K562 (cell line): Measurements from ENCODE around the gene BRAT1. TPM values are rescaled to one million over a fixed set of nuclear protein-coding genes. Genes with fewer than 3 reads are reported as not detected.
A peak's percentile ranks its signal among the peaks of the same experiment; 100 is the strongest.

Experiments
- ATAC-seq: fragments of 200-7000 bp; cut with Tn5 transposase; 3 replicates; pipeline ENCODE4 v1.9.1; 2020; ENCODE audit warnings: moderate library complexity
- BruUV-seq: library from RNA; stranded (reverse); fragments of 400-500 nt; replicated peaks from 2 replicates; lab custom pipeline; 2021; lab: Mats Ljungman, UMichigan
- CTCF ChIA-PET: fragments of 300-600 bp; formaldehyde crosslinking; extraction: SDS; loops from one replicate; lab custom pipeline; 2021; ENCODE audit warnings: low intra/inter-chr PET ratio; lab: Yijun Ruan, JAX
- POLR2A ChIA-PET: fragments of 300-600, 350-650 bp; sonication (Branson Sonifier 250); formaldehyde crosslinking; extraction: SDS; loops from one replicate; lab custom pipeline; 2021; ENCODE audit warnings: antibody characterized with exemption, inconsistent platforms; lab: Yijun Ruan, JAX
- DNase-seq, 4 experiments: peaks; one replicate each; pipeline versions ENCODE4 v3.0.0 to v3.0.0-alpha.2; 2011 to 2018; ENCODE audit warnings: low spot score in 3 of 4, mixed read lengths in 3 of 4; ENCODE audit errors: extremely low read depth in 1 of 4
- FAIRE-seq: peaks from 2 replicates; lab custom pipeline; 2011; peaks lifted over from hg19 to GRCh38; lab: Jason Lieb, UNC
- H2AFZ ChIP-seq: 2 replicates; pipeline ENCODE4 v1.6.0; 2011; ENCODE audit warnings: low read depth, low read length, control low read depth, inconsistent platforms
- H3K27ac ChIP-seq: fragments of 200-600 bp; 3 replicates; pipeline ENCODE4 v1.8.0; 2011; ENCODE audit warnings: low read depth, mild to moderate bottlenecking, control low read depth, inconsistent platforms, low read length, moderate library complexity, mixed read lengths; ENCODE audit errors: extremely low read depth
- H3K27me3 ChIP-seq, 2 experiments: fragments of 300-600 bp in 1 of 2; 2 replicates in 1 of 2; 3 replicates in 1 of 2; pipeline versions ENCODE4 v1.6.0 to v1.8.0; 2011; ENCODE audit warnings: inconsistent platforms in 2 of 2, low read length in 2 of 2, mild to moderate bottlenecking in 1 of 2, mixed read lengths in 1 of 2, moderate library complexity in 1 of 2; ENCODE audit not compliant: control insufficient read depth in 2 of 2, insufficient read depth in 2 of 2
- H3K36me3 ChIP-seq: fragments of 300-600 bp; 3 replicates; pipeline ENCODE4 v1.8.0; 2011; ENCODE audit warnings: mild to moderate bottlenecking, low read length, inconsistent platforms; ENCODE audit not compliant: control insufficient read depth, insufficient read depth
- H3K4me1 ChIP-seq, 2 experiments: fragments of 200-600 bp in 1 of 2; replicated peaks in 1 of 2; 2 replicates in 1 of 2; 3 replicates in 1 of 2; pipeline versions ENCODE4 v1.5.1 to v1.8.0; 2011; ENCODE audit warnings: inconsistent platforms in 2 of 2, low read length in 2 of 2, mild to moderate bottlenecking in 1 of 2, mixed read lengths in 1 of 2, moderate library complexity in 1 of 2; ENCODE audit not compliant: control insufficient read depth in 2 of 2, insufficient read depth in 2 of 2
- H3K4me2 ChIP-seq: 2 replicates; pipeline ENCODE4 v1.6.1; 2011; ENCODE audit warnings: low read length, control low read depth, inconsistent platforms, mixed read lengths; ENCODE audit not compliant: insufficient read depth
- H3K4me3 ChIP-seq: fragments of 200-600 bp; sonication (generic), shearing (Covaris generic); 2 replicates; pipeline ENCODE4 v1.5.1; 2016; ENCODE audit warnings: control low read depth, inconsistent platforms
- H3K79me2 ChIP-seq: fragments of 200-600 bp; 3 replicates; pipeline ENCODE4 v1.8.0; 2011; ENCODE audit warnings: low read length, inconsistent platforms; ENCODE audit not compliant: control insufficient read depth, insufficient read depth
- H3K9ac ChIP-seq, 2 experiments: 2 replicates each; pipeline versions ENCODE4 v1.6.0 to v1.6.1; 2011; ENCODE audit warnings: low read depth in 2 of 2, low read length in 2 of 2, control low read depth in 1 of 2, inconsistent platforms in 1 of 2, mild to moderate bottlenecking in 1 of 2, mixed read lengths in 1 of 2; ENCODE audit not compliant: insufficient read depth in 1 of 2
- H3K9me1 ChIP-seq: one replicate; pipeline ENCODE4 v1.6.0; 2011; ENCODE audit warnings: inconsistent platforms, mild to moderate bottlenecking, low read length, moderate library complexity; ENCODE audit not compliant: control insufficient read depth, insufficient read depth
- H3K9me3 ChIP-seq: replicated peaks from 2 replicates; pipeline ENCODE4 v1.5.1; 2011; ENCODE audit warnings: low read depth, low read length, inconsistent platforms; ENCODE audit not compliant: control insufficient read depth, insufficient read depth
- H4K20me1 ChIP-seq: replicated peaks from 2 replicates; pipeline ENCODE4 v1.6.1; 2011; ENCODE audit warnings: low read length, inconsistent platforms, mixed read lengths; ENCODE audit not compliant: control insufficient read depth, insufficient read depth
- KAT2B ChIP-seq: IDR thresholded peaks from one replicate; pipeline ENCODE4 v1.6.1; 2012; ENCODE audit warnings: low read depth, mild to moderate bottlenecking, control low read depth, inconsistent platforms, low read length, moderate library complexity
- MEIS2 ChIP-seq: fragments of 450-650 bp; IDR thresholded peaks from 2 replicates; pipeline ENCODE4 v1.6.1; 2014; ENCODE audit warnings: mild to moderate bottlenecking; ENCODE audit not compliant: partially characterized antibody
- NFATC3 ChIP-seq: fragments of 450-650 bp; IDR thresholded peaks from 2 replicates; pipeline ENCODE4 v1.6.1; 2017; ENCODE audit warnings: mild to moderate bottlenecking
- TFAP4 ChIP-seq: sonication (generic); formaldehyde crosslinking; IDR thresholded peaks from 2 replicates; pipeline ENCODE4 v1.8.0; 2022; ENCODE audit warnings: missing genetic modification reagents, mild to moderate bottlenecking, moderate library complexity, borderline replicate concordance
- ZBTB17 ChIP-seq: fragments of 450-650 bp; formaldehyde crosslinking; IDR thresholded peaks from 2 replicates; pipeline ENCODE4 v1.4.0; 2020; ENCODE audit warnings: mild to moderate bottlenecking
- ZBTB8A ChIP-seq: fragments of 450-650 bp; IDR thresholded peaks from 2 replicates; pipeline ENCODE4 v1.6.1; 2018; ENCODE audit warnings: mild to moderate bottlenecking, moderate library complexity; ENCODE audit not compliant: partially characterized antibody
- ZFX ChIP-seq: sonication (generic); formaldehyde crosslinking; IDR thresholded peaks from 2 replicates; pipeline ENCODE4 v1.8.0; 2022; ENCODE audit warnings: mild to moderate bottlenecking, missing genetic modification reagents, moderate library complexity
- WGBS: fragments of 100-300 bp; shearing (Covaris generic); methylation state at CpG from one replicate; pipeline ENCODE4 v1.1.6; 2016; ENCODE audit warnings: low coverage, mixed read lengths; ENCODE audit not compliant: insufficient coverage; ENCODE audit errors: missing lambda C conversion rate; 5-methylcytosine and 5-hydroxymethylcytosine counted together
- in situ Hi-C: fragments of 300-500 bp; cut with MboI; formaldehyde crosslinking; loops from 4 replicates; pipeline ENCODE4 v1.15.0; 2018; ENCODE audit warnings: inconsistent platforms, mixed read lengths
- intact Hi-C: fragments of 100-400 bp; cut with micrococcal nuclease; formaldehyde crosslinking; loops from 2 replicates; pipeline ENCODE4 v1.14.2; 2022
- polyA plus RNA-seq, 8 experiments: library from polyadenylated mRNA; depleted of rRNA in 4 of 8; stranded (reverse) in 5 of 8; unstranded in 3 of 8; fragments of >200 nt; fragmentation: Nextera tagmentation in 2 of 8; fragmentation: Illumina TruSeq in 1 of 8; extraction: Ambion mirVana in 2 of 8; extraction: Trizol in 1 of 8; gene quantifications; 2 replicates each; pipeline versions ENCODE4 v1.2.1 to v1.2.3, GENCODE V29; 2011 to 2014; ENCODE audit warnings: inconsistent platforms in 1 of 8, missing spikeins in 1 of 8
- total RNA-seq, 7 experiments: library from RNA; depleted of rRNA in 6 of 7; stranded (reverse); fragments of >200 nt in 6 of 7; fragmentation: Illumina TruSeq in 2 of 7; extraction: Trizol in 2 of 7; gene quantifications; 2 replicates each; pipeline versions ENCODE4 v1.2.1 to v1.2.3, GENCODE V29; 2011 to 2021; ENCODE audit warnings: low replicate concordance in 1 of 7

The BRAT1 gene
- total and polyA plus RNA-seq, 9 of the 15 experiments (the other 6 are each of a cell fraction or from before 2014, with no cell fraction given): 0.13 to 49.6 (median 10.5) TPM

GRCh38 chr7:2601907-2602306 lies 46.6 kb upstream of the BRAT1 start:
- Histone ChIP-seq H3K27ac (no peak overlapping the region), H3K4me2 (no peak overlapping the region), H4K20me1 (no peaks in the 10 kb centered on the region; the same call in none of the 2 replicates), H3K9me1 (peaks cover 5% of the 10 kb centered on the region), H3K9ac (no peak overlapping the region), H3K27me3 (no peaks in the 10 kb centered on the region), H2AFZ (no peak overlapping the region), H3K4me3 (no peak overlapping the region), H3K79me2 (no peaks in the 10 kb centered on the region), H3K9me3 (no peaks in the 10 kb centered on the region), H3K36me3 (peaks cover 10% of the 10 kb centered on the region; the same call in 1 of the 3 replicates), H3K4me1 (peaks cover 0 to 37% of the 10 kb centered on the region in 2 experiments; a peak in 2 of 5 replicates)
- ATAC-seq (no peak), FAIRE-seq (no peak), DNase-seq (no peak)
- POLR2A ChIA-PET: interaction anchor here (0.6 kb wide), 1 partner anchor 113 kb away, joined by 3 read pairs; no protein-coding TSS in a partner anchor
- WGBS: 74% methylated on average over 11 of the region's 11 CpGs
- CTCF ChIA-PET: no interaction called here
- BruUV-seq: no TSS peak
- in situ Hi-C loops (no loop called here), intact Hi-C loops (no loop called here)
- TF ChIP-seq TFAP4 (CRISPR knock-in tag) (0 out of 2 replicates have a peak, but pooled peaks have one; percentile 14), ZBTB17 (CRISPR knock-in tag) (no peak), MEIS2 (peak; percentile 35), ZFX (CRISPR knock-in tag) (no peak)

- TF ChIP-seq KAT2B (no peak), ZBTB8A (no peak), NFATC3 (no peak)
- intact Hi-C loops: no loop called here
- in situ Hi-C loops: no loop called here
- no peak overlapping the region for H3K4me2 ChIP-seq
- DNase-seq: no peak
- no peak overlapping the region for H2AFZ ChIP-seq
- H3K9ac ChIP-seq: no peak overlapping the region; a peak in 1 of 4 replicates
- no peaks in the 10 kb centered on the region for H3K79me2 ChIP-seq
- H3K27ac ChIP-seq: no peak overlapping the region
- FAIRE-seq: no peak
- ATAC-seq: no peak
- H3K9me3 ChIP-seq: no peaks in the 10 kb centered on the region
- BruUV-seq: no TSS peak
- H3K27me3 ChIP-seq: no peaks in the 10 kb centered on the region
- no peaks in the 10 kb centered on the region; the same call in none of the 2 replicates for H4K20me1 ChIP-seq
- ChIA-PET CTCF (no interaction called here), POLR2A (no interaction called here)
- peaks cover 13% of the 10 kb centered on the region; the same call in 1 of the 3 replicates for H3K36me3 ChIP-seq
- H3K9me1 ChIP-seq: peaks cover 5% of the 10 kb centered on the region
- no peak overlapping the region for H3K4me3 ChIP-seq
- H3K4me1 ChIP-seq: peaks cover 0 to 33% of the 10 kb centered on the region in 2 experiments; a peak in 2 of 5 replicates
- WGBS: 61% methylated on average over 9 of the region's 9 CpGs
Observed at GRCh38 chr7:2601065-2601464, 45.7 kb upstream of the BRAT1 start.
